Activated B cell treated with CpG ODN at 0.5 μM for 24 hours (primary cell): Measurements from ENCODE around the gene ARL13A. TPM values are rescaled to one million over a fixed set of nuclear protein-coding genes. Genes with fewer than 3 reads are reported as not detected.
"Not testable (repeated sequence)": the region's sequence is repeated elsewhere in the genome, so short reads cannot be mapped to it uniquely, and the experiment has no call there.

Source experiments
- ATAC-seq: fragments of 200-7000 bp; cut with Tn5 transposase; one replicate; pipeline ENCODE4 v1.10.0; 2021; ENCODE audit warnings: low read depth, mild to moderate bottlenecking, moderate library complexity
- CTCF ChIA-PET: fragments of 350-600 bp; sonication (Branson Sonifier 250); formaldehyde crosslinking; loops from one replicate; lab custom pipeline; 2021; ENCODE audit warnings: antibody characterized with exemption; lab: Charles Lee
- POLR2A ChIA-PET: fragments of 350-600 bp; sonication (Branson Sonifier 250); formaldehyde crosslinking; loops from one replicate; lab custom pipeline; 2021; ENCODE audit warnings: antibody characterized with exemption; lab: Charles Lee
- DNase-seq: peaks from one replicate; pipeline ENCODE4 v3.0.0; 2022
- H3K27ac Mint-ChIP-seq: one replicate; pipeline ENCODE4 v1.8.0; 2020; ENCODE audit warnings: mixed read lengths
- H3K27me3 Mint-ChIP-seq: one replicate; pipeline ENCODE4 v1.8.0; 2021; ENCODE audit warnings: mixed read lengths
- H3K36me3 Mint-ChIP-seq: one replicate; pipeline ENCODE4 v1.8.0; 2021; ENCODE audit warnings: low read depth, mixed read lengths
- H3K4me1 Mint-ChIP-seq: one replicate; pipeline ENCODE4 v1.8.0; 2021; ENCODE audit warnings: mixed read lengths
- H3K4me3 Mint-ChIP-seq: one replicate; pipeline ENCODE4 v1.8.0; 2020; ENCODE audit warnings: mild to moderate bottlenecking, mixed read lengths
- H3K9me3 Mint-ChIP-seq: one replicate; pipeline ENCODE4 v1.8.0; 2020; ENCODE audit warnings: mixed read lengths
- intact Hi-C: fragments of 100-400 bp; cut with micrococcal nuclease; formaldehyde crosslinking; loops from one replicate; pipeline ENCODE4 v1.15.1; 2024
- total RNA-seq: library from RNA; stranded (reverse); gene quantifications from 2 replicates; pipeline ENCODE4 v1.2.3, GENCODE V29; 2022
- TF ChIP-seq, protein P1 (sequence below): fragments of 200-600 bp; IDR thresholded peaks from one replicate; pipeline ENCODE4 v1.8.0; 2022; ENCODE audit warnings: antibody characterized with exemption, mild to moderate bottlenecking

ARL13A gene
- total RNA-seq, 1 donor from 2014 or later: not detected

DNA sequence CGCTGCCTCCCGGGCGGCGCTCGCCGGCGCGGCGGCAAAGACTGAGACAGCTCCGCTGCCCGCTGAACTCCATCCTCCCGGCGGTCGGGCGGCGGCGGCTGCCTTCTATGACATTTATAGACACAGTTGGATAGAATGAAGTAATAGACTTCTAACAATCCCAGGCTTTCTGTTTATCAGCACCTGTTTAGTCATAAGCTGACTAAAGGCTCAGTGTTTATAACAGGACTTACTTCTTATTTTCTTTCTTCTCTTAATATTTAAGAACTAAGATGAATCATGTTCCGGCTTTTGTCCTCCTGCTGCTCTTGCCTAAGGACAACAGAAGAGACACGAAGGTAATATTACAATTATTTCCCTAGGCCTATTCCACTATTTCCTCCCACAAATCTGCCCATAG is 3.9 kb downstream of the ARL13A start:
- Mint-ChIP-seq H3K9me3 (peaks cover 2% of the 10 kb centered on the region), H3K4me3 (no peak overlapping the region), H3K27ac (no peak overlapping the region), H3K27me3 (no peaks in the 10 kb centered on the region), H3K36me3 (peaks cover 5% of the 10 kb centered on the region), H3K4me1 (no peaks in the 10 kb centered on the region)
- ATAC-seq: no peak
- intact Hi-C loops: no loop called here
- POLR2A ChIA-PET: no interaction called here
- TF ChIP-seq, protein P1, sequence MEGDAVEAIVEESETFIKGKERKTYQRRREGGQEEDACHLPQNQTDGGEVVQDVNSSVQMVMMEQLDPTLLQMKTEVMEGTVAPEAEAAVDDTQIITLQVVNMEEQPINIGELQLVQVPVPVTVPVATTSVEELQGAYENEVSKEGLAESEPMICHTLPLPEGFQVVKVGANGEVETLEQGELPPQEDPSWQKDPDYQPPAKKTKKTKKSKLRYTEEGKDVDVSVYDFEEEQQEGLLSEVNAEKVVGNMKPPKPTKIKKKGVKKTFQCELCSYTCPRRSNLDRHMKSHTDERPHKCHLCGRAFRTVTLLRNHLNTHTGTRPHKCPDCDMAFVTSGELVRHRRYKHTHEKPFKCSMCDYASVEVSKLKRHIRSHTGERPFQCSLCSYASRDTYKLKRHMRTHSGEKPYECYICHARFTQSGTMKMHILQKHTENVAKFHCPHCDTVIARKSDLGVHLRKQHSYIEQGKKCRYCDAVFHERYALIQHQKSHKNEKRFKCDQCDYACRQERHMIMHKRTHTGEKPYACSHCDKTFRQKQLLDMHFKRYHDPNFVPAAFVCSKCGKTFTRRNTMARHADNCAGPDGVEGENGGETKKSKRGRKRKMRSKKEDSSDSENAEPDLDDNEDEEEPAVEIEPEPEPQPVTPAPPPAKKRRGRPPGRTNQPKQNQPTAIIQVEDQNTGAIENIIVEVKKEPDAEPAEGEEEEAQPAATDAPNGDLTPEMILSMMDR: no peak
- no peak for DNase-seq
- CTCF ChIA-PET: no interaction called here

DNA sequence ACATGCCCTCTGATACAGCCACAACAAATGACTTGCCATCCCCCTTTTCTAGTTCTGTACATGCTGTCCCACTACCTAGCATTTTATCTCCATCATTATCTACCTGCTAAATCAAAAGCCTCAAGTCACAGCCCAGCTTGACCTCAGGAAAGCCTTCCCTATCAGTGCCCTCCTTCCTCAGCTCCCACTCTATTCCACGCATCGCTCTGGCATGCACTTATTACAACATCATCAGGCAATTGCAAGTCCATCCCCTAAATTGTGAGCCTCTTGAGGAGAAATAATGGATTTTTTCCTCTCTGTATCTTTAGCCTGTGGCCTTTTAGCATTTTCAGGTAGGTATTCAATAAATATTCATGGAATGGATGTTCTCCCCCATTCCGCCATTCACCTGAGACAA is 5.7 kb downstream of the ARL13A start:
- no peaks in the 10 kb centered on the region for H3K4me1 Mint-ChIP-seq
- H3K9me3 Mint-ChIP-seq: peaks cover 2% of the 10 kb centered on the region

GRCh38 chrX:100976211-100976610 is 6.7 kb downstream of the ARL13A start:
- intact Hi-C loops: no loop called here
- DNase-seq: no peak
- Mint-ChIP-seq H3K27ac (no peak overlapping the region), H3K4me3 (no peak overlapping the region), H3K4me1 (no peaks in the 10 kb centered on the region), H3K27me3 (no peaks in the 10 kb centered on the region), H3K36me3 (peaks cover 10% of the 10 kb centered on the region), H3K9me3 (peaks cover 2% of the 10 kb centered on the region)
- ChIA-PET POLR2A (interaction anchor here (0.6 kb wide), 1 partner anchor 1570 kb away, joined by 7 read pairs; no protein-coding TSS in a partner anchor), CTCF (no interaction called here)
- no peak for ATAC-seq
- TF ChIP-seq, protein P1: no peak

More for the DNA sequence above, 5.7 kb downstream of the ARL13A start:
- Mint-ChIP-seq H3K27me3 (no peaks in the 10 kb centered on the region), H3K27ac (no peak overlapping the region), H3K36me3 (peaks cover 9% of the 10 kb centered on the region), H3K4me3 (no peak overlapping the region)
- POLR2A ChIA-PET: no interaction called here
- no peak for ATAC-seq
- no peak for DNase-seq
- intact Hi-C loops: no loop called here
- CTCF ChIA-PET: no interaction called here
- TF ChIP-seq, protein P1: no peak

- no peak overlapping the region for H3K4me3 Mint-ChIP-seq
- H3K36me3 Mint-ChIP-seq: peaks cover 10% of the 10 kb centered on the region
- POLR2A ChIA-PET: no interaction called here
- intact Hi-C loops: no loop called here
- DNase-seq (no peak), ATAC-seq (no peak)
- H3K9me3 Mint-ChIP-seq: peaks cover 2% of the 10 kb centered on the region
- H3K27ac Mint-ChIP-seq: no peak overlapping the region
- H3K27me3 Mint-ChIP-seq: no peaks in the 10 kb centered on the region
- H3K4me1 Mint-ChIP-seq: no peaks in the 10 kb centered on the region
- CTCF ChIA-PET: no interaction called here
- TF ChIP-seq, protein P1: no peak
These were observed 10.5 kb downstream of the ARL13A start for GRCh38 chrX:100979881-100980607.

- ChIA-PET POLR2A (no interaction called here), CTCF (no interaction called here)
- H3K9me3 Mint-ChIP-seq: peaks cover 2% of the 10 kb centered on the region
These were observed 11.3 kb downstream of the ARL13A start for GRCh38 chrX:100980608-100981497.

GRCh38 chrX:100981498-100981845 is 12.0 kb downstream of the ARL13A start:
- CTCF ChIA-PET, H3K27me3 Mint-ChIP-seq, H3K9me3 Mint-ChIP-seq, H3K27ac Mint-ChIP-seq, H3K4me1 Mint-ChIP-seq, DNase-seq, intact Hi-C loops, POLR2A ChIA-PET, H3K4me3 Mint-ChIP-seq, ATAC-seq: not testable (repeated sequence)
- H3K36me3 Mint-ChIP-seq: peaks cover 12% of the 10 kb centered on the region

More at GRCh38 chrX:100980608-100981497, 11.3 kb downstream of the ARL13A start:
- ATAC-seq: no peak
- TF ChIP-seq, protein P1: no peak
- peaks cover 12% of the 10 kb centered on the region for H3K36me3 Mint-ChIP-seq
- no peak overlapping the region for H3K4me3 Mint-ChIP-seq
- intact Hi-C loops: no loop called here
- no peaks in the 10 kb centered on the region for H3K27me3 Mint-ChIP-seq
- no peak overlapping the region for H3K27ac Mint-ChIP-seq
- no peak for DNase-seq
- no peaks in the 10 kb centered on the region for H3K4me1 Mint-ChIP-seq
